ENCODE data around the gene PPP3CA. TPM values are rescaled to one million over a fixed set of nuclear protein-coding genes. Genes with fewer than 3 reads are reported as not detected.

The PPP3CA gene
- polyA plus RNA-seq, 1 donor (not counting 4 experiments of a cell fraction or from before 2014, with no cell fraction given) = 43.3 TPM

- no peaks in the 10 kb centered on the region for H3K9me3 ChIP-seq (ENCODE audit: control insufficient read depth, low read depth, low read length)
- dilution Hi-C loops (cut with MboI; ENCODE audit: extremely low pct_ligation_motif_present, low sequenced_read_pairs) = no loop called here
- H3K79me2 ChIP-seq (ENCODE audit: control insufficient read depth, insufficient read depth, low read length) = peaks cover 30% of the 10 kb centered on the region
- H2AFZ ChIP-seq (ENCODE audit: control insufficient read depth, low read length) = no peak overlapping the region
- no peak overlapping the region for H3K4me3 ChIP-seq (ENCODE audit: control insufficient read depth in 2 of 3, extremely low read depth in 1 of 3, insufficient read depth in 2 of 3, low read depth in 1 of 3, low read length in 3 of 3)
- H3K4me2 ChIP-seq (ENCODE audit: control insufficient read depth, extremely low read depth, insufficient read depth, low read depth, low read length) = no peak overlapping the region
- no peaks in the 10 kb centered on the region for H3K4me1 ChIP-seq (ENCODE audit: control insufficient read depth, extremely low read depth, insufficient read depth, low read length)
- TF ChIP-seq EZH2 (IDR thresholded peaks at IDR 0.05; ENCODE audit: low read length) = no peak
- TF ChIP-seq, protein P1, sequence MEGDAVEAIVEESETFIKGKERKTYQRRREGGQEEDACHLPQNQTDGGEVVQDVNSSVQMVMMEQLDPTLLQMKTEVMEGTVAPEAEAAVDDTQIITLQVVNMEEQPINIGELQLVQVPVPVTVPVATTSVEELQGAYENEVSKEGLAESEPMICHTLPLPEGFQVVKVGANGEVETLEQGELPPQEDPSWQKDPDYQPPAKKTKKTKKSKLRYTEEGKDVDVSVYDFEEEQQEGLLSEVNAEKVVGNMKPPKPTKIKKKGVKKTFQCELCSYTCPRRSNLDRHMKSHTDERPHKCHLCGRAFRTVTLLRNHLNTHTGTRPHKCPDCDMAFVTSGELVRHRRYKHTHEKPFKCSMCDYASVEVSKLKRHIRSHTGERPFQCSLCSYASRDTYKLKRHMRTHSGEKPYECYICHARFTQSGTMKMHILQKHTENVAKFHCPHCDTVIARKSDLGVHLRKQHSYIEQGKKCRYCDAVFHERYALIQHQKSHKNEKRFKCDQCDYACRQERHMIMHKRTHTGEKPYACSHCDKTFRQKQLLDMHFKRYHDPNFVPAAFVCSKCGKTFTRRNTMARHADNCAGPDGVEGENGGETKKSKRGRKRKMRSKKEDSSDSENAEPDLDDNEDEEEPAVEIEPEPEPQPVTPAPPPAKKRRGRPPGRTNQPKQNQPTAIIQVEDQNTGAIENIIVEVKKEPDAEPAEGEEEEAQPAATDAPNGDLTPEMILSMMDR (optimal IDR thresholded peaks at IDR 0.05 in 1 of 3, IDR thresholded peaks at IDR 0.05 in 1 of 3, conservative IDR thresholded peaks at IDR 0.05 in 1 of 3; ENCODE audit: extremely low read depth in 1 of 3, insufficient read depth in 2 of 3, low read length in 3 of 3) = no peak
- no peaks in the 10 kb centered on the region for H3K27me3 ChIP-seq (ENCODE audit: control insufficient read depth, extremely low read depth, insufficient read depth, low read length)
- no peaks in the 10 kb centered on the region for H3K9me1 ChIP-seq (ENCODE audit: control insufficient read depth, extremely low read depth, insufficient read depth, low read length)
- DNase-seq (ENCODE audit: low read depth, low spot score) (no peak), FAIRE-seq (no peak)
- H3K9ac ChIP-seq (ENCODE audit: control insufficient read depth, extremely low read depth, insufficient read depth, low read length) = no peak overlapping the region
- H3K36me3 ChIP-seq (ENCODE audit: control insufficient read depth in 2 of 2, extremely low read depth in 1 of 2, insufficient read depth in 2 of 2, low read length in 2 of 2) = no peaks in the 10 kb centered on the region
- no peak overlapping the region for H3K27ac ChIP-seq (ENCODE audit: control insufficient read depth, insufficient read depth, low read length)
- H4K20me1 ChIP-seq (ENCODE audit: control insufficient read depth, extremely low read depth, insufficient read depth, low read length) = no peaks in the 10 kb centered on the region
These were observed 218.9 kb downstream of the PPP3CA start for GRCh38 chr4:101128473-101128872.

DNA sequence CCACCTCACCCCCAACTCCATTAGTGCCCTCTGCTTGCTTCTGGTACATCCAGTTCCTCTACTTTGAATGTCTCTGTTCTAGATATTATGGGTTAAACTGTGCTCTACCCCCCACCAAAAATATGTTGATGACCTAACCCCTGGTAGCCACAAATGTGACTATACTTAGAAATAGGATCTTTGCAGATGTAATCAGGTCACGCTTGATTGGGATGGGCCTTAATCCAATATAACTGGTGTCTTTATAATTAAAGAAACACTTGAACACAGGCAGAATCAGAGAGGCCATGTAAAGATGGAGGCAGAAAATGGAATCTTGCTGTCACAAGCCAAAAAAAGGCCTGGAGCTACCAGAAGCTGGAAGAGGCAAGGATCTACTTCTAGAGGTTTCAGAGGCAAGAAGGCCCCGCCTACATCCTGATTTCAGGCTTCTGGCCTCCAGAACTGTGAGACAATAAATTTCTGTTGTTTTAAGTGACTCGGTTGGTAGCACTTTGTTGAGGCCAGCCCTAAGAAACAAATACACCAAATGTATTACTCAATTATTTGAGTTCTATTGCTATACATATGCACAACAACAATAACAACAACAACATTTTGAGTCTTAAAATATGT is 220.0 kb downstream of the PPP3CA start:
- Histone ChIP-seq H3K36me3 (ENCODE audit: control insufficient read depth in 2 of 2, extremely low read depth in 1 of 2, insufficient read depth in 2 of 2, low read length in 2 of 2) (no peaks in the 10 kb centered on the region), H3K27ac (ENCODE audit: control insufficient read depth, insufficient read depth, low read length) (no peak overlapping the region), H3K9me3 (ENCODE audit: control insufficient read depth, low read depth, low read length) (no peaks in the 10 kb centered on the region), H2AFZ (ENCODE audit: control insufficient read depth, low read length) (no peak overlapping the region), H3K79me2 (ENCODE audit: control insufficient read depth, insufficient read depth, low read length) (peaks cover 26% of the 10 kb centered on the region), H3K4me2 (ENCODE audit: control insufficient read depth, extremely low read depth, insufficient read depth, low read depth, low read length) (no peak overlapping the region), H3K4me3 (ENCODE audit: control insufficient read depth in 2 of 3, extremely low read depth in 1 of 3, insufficient read depth in 2 of 3, low read depth in 1 of 3, low read length in 3 of 3) (no peak overlapping the region), H3K4me1 (ENCODE audit: control insufficient read depth, extremely low read depth, insufficient read depth, low read length) (no peaks in the 10 kb centered on the region), H3K9me1 (ENCODE audit: control insufficient read depth, extremely low read depth, insufficient read depth, low read length) (no peaks in the 10 kb centered on the region), H4K20me1 (ENCODE audit: control insufficient read depth, extremely low read depth, insufficient read depth, low read length) (no peaks in the 10 kb centered on the region), H3K27me3 (ENCODE audit: control insufficient read depth, extremely low read depth, insufficient read depth, low read length) (no peaks in the 10 kb centered on the region), H3K9ac (ENCODE audit: control insufficient read depth, extremely low read depth, insufficient read depth, low read length) (no peak overlapping the region)
- no peak for DNase-seq (ENCODE audit: low read depth, low spot score)
- FAIRE-seq = no peak
- dilution Hi-C loops (cut with MboI; ENCODE audit: extremely low pct_ligation_motif_present, low sequenced_read_pairs) = no loop called here
- TF ChIP-seq EZH2 (IDR thresholded peaks at IDR 0.05; ENCODE audit: low read length) = no peak
- TF ChIP-seq, protein P1 (optimal IDR thresholded peaks at IDR 0.05 in 1 of 3, IDR thresholded peaks at IDR 0.05 in 1 of 3, conservative IDR thresholded peaks at IDR 0.05 in 1 of 3; ENCODE audit: extremely low read depth in 1 of 3, insufficient read depth in 2 of 3, low read length in 3 of 3) = no peak
